Measurements from ENCODE around the gene C5orf22. TPM values are rescaled to one million over a fixed set of nuclear protein-coding genes. Genes with fewer than 3 reads are reported as not detected.
"Not testable (repeated sequence)": the region's sequence is repeated elsewhere in the genome, so short reads cannot be mapped to it uniquely, and the experiment has no call there.

C5orf22 gene
- total and polyA plus RNA-seq, 2 of the 13 experiments (the other 11 are each of a cell fraction or from before 2014, with no cell fraction given) = 14.0 to 21.5 TPM

GRCh38 chr5:31561946-31562345 is 29.8 kb downstream of the C5orf22 start:
- Histone ChIP-seq H3K4me3 (replicated peaks in 1 of 3; ENCODE audit: insufficient read depth in 1 of 3, low read depth in 2 of 3, low read length in 3 of 3) (no peak overlapping the region), H2AFZ (ENCODE audit: low read length) (no peak overlapping the region), H3K9ac (ENCODE audit: insufficient read depth, low read depth, low read length) (no peak overlapping the region), H4K20me1 (ENCODE audit: insufficient read depth, low read length) (no peaks in the 10 kb centered on the region), H3K36me3 (replicated peaks in 1 of 2; ENCODE audit: control insufficient read depth in 1 of 2, insufficient read depth in 2 of 2, low read length in 2 of 2) (no peaks in the 10 kb centered on the region), H3K27ac (ENCODE audit: extremely low read length, insufficient read depth, low read length) (no peak overlapping the region), H3K4me1 (ENCODE audit: insufficient read depth, low read length) (no peaks in the 10 kb centered on the region), H3K79me2 (ENCODE audit: insufficient read depth, low read length) (no peaks in the 10 kb centered on the region), H3K4me2 (ENCODE audit: low read depth, low read length) (no peak overlapping the region), H3K27me3 (ENCODE audit: control insufficient read depth in 1 of 2, insufficient read depth in 2 of 2, low read length in 2 of 2) (no peaks in the 10 kb centered on the region), H3K9me3 (ENCODE audit: low read length) (peaks cover 9% of the 10 kb centered on the region; the same call in 1 of the 2 replicates)
- in situ Hi-C loops (cut with HindIII; ENCODE audit: extremely low pct_ligation_motif_present, low pct_unique_long_range_greater_than_20kb) (no loop called here), intact Hi-C loops (cut with micrococcal nuclease; ENCODE audit: unreplicated experiment) (no loop called here)
- ChIA-PET CTCF (ENCODE audit: low intra/inter-chr PET ratio, low total read pairs) (no interaction called here), POLR2A (no interaction called here)
- ATAC-seq (no peak), FAIRE-seq (no peak), DNase-seq (ENCODE audit: low spot score) (no peak)
- 17% methylated on average over 1 of the region's 1 CpG for WGBS (ENCODE audit: low lambda C conversion rate)
- BruUV-seq (replicated peaks) = no TSS peak
- TF ChIP-seq GLMP (CRISPR knock-in tag; IDR thresholded peaks at IDR 0.05; ENCODE audit: borderline replicate concordance) = no peak
- no peak for TF ChIP-seq MAFG (CRISPR knock-in tag; IDR thresholded peaks at IDR 0.05)
- TF ChIP-seq PCBP1 (IDR thresholded peaks at IDR 0.05; ENCODE audit: borderline replicate concordance, low read depth, low read length) = no peak
- no peak for TF ChIP-seq THRA (CRISPR knock-in tag; IDR thresholded peaks at IDR 0.05; ENCODE audit: borderline replicate concordance)
- TF ChIP-seq HCFC1 (IDR thresholded peaks at IDR 0.05; ENCODE audit: low read depth, low read length) = no peak

- H3K4me3 ChIP-seq (replicated peaks in 1 of 3; ENCODE audit: insufficient read depth in 1 of 3, low read depth in 2 of 3, low read length in 3 of 3) = no peak overlapping the region
- no peaks in the 10 kb centered on the region for H3K36me3 ChIP-seq (replicated peaks in 1 of 2; ENCODE audit: control insufficient read depth in 1 of 2, insufficient read depth in 2 of 2, low read length in 2 of 2)
- no peak for TF ChIP-seq ZNF773 (CRISPR knock-in tag; IDR thresholded peaks at IDR 0.05; ENCODE audit: borderline replicate concordance)
- no peak for TF ChIP-seq SIX4 (CRISPR knock-in tag; IDR thresholded peaks at IDR 0.05)
- no peaks in the 10 kb centered on the region for H3K27me3 ChIP-seq (ENCODE audit: control insufficient read depth in 1 of 2, insufficient read depth in 2 of 2, low read length in 2 of 2)
- H3K27ac ChIP-seq (ENCODE audit: extremely low read length, insufficient read depth, low read length) = no peak overlapping the region
- H3K79me2 ChIP-seq (ENCODE audit: insufficient read depth, low read length) = no peaks in the 10 kb centered on the region
- ChIA-PET CTCF (ENCODE audit: low intra/inter-chr PET ratio, low total read pairs) (no interaction called here), POLR2A (no interaction called here)
- no peak overlapping the region for H3K9ac ChIP-seq (ENCODE audit: insufficient read depth, low read depth, low read length)
- no peak for DNase-seq (ENCODE audit: low spot score)
- no peak overlapping the region for H2AFZ ChIP-seq (ENCODE audit: low read length)
- H4K20me1 ChIP-seq (ENCODE audit: insufficient read depth, low read length) = no peaks in the 10 kb centered on the region
- no peak overlapping the region for H3K4me2 ChIP-seq (ENCODE audit: low read depth, low read length)
- H3K9me3 ChIP-seq (ENCODE audit: low read length) = peaks cover 9% of the 10 kb centered on the region; the same call in 1 of the 2 replicates
- intact Hi-C loops (cut with micrococcal nuclease; ENCODE audit: unreplicated experiment) (no loop called here), in situ Hi-C loops (cut with HindIII; ENCODE audit: extremely low pct_ligation_motif_present, low pct_unique_long_range_greater_than_20kb) (no loop called here)
- WGBS (ENCODE audit: low lambda C conversion rate) = 3% methylated on average over 4 of the region's 4 CpGs
- ATAC-seq = no peak
- FAIRE-seq = no peak
- no peaks in the 10 kb centered on the region for H3K4me1 ChIP-seq (ENCODE audit: insufficient read depth, low read length)
- BruUV-seq (replicated peaks) = no TSS peak
These were observed 31.1 kb downstream of the C5orf22 start for GRCh38 chr5:31563216-31563615.

- H3K9me3 ChIP-seq (ENCODE audit: low read length); CTCF ChIA-PET (ENCODE audit: low intra/inter-chr PET ratio, low total read pairs); POLR2A ChIA-PET; H4K20me1 ChIP-seq (ENCODE audit: insufficient read depth, low read length); H3K27me3 ChIP-seq (ENCODE audit: control insufficient read depth in 1 of 2, insufficient read depth in 2 of 2, low read length in 2 of 2); FAIRE-seq; in situ Hi-C loops (cut with HindIII; ENCODE audit: extremely low pct_ligation_motif_present, low pct_unique_long_range_greater_than_20kb); H3K4me1 ChIP-seq (ENCODE audit: insufficient read depth, low read length); H3K4me3 ChIP-seq (replicated peaks in 1 of 3; ENCODE audit: insufficient read depth in 1 of 3, low read depth in 2 of 3, low read length in 3 of 3); H3K36me3 ChIP-seq (replicated peaks in 1 of 2; ENCODE audit: control insufficient read depth in 1 of 2, insufficient read depth in 2 of 2, low read length in 2 of 2); ATAC-seq; intact Hi-C loops (cut with micrococcal nuclease; ENCODE audit: unreplicated experiment); H2AFZ ChIP-seq (ENCODE audit: low read length); H3K4me2 ChIP-seq (ENCODE audit: low read depth, low read length); H3K27ac ChIP-seq (ENCODE audit: extremely low read length, insufficient read depth, low read length); H3K9ac ChIP-seq (ENCODE audit: insufficient read depth, low read depth, low read length); BruUV-seq (replicated peaks); DNase-seq (ENCODE audit: low spot score); H3K79me2 ChIP-seq (ENCODE audit: insufficient read depth, low read length): not testable (repeated sequence)
- WGBS (ENCODE audit: low lambda C conversion rate) = 16% methylated on average over 3 of the region's 3 CpGs
These were observed 34.3 kb downstream of the C5orf22 start for GRCh38 chr5:31566362-31566761.
